GM10847 (cell line): ENCODE results near the gene TMEM179.

Experiments used
- POLR2A ChIP-seq: IDR thresholded peaks from 2 replicates; pipeline ENCODE4 v1.6.1; 2011; ENCODE audit not compliant: insufficient read length; ENCODE audit errors: extremely low read depth

The TMEM179 gene

GRCh38 chr14:104583424-104584306 is 20.9 kb downstream of the TMEM179 start:
- no peak for TF ChIP-seq POLR2A

- no peak for TF ChIP-seq POLR2A
These were observed 21.9 kb downstream of the TMEM179 start for GRCh38 chr14:104582662-104583061.

GRCh38 chr14:104582005-104582404 is 22.6 kb downstream of the TMEM179 start:
- no peak for TF ChIP-seq POLR2A

GRCh38 chr14:104581521-104581920 is 23.1 kb downstream of the TMEM179 start:
- TF ChIP-seq POLR2A: no peak

- TF ChIP-seq POLR2A: no peak
These were observed 23.6 kb downstream of the TMEM179 start for GRCh38 chr14:104580961-104581360.

- no peak for TF ChIP-seq POLR2A
These were observed 25.1 kb downstream of the TMEM179 start, which contains the start of gene C14orf180 for GRCh38 chr14:104579507-104579906. Gene C14orf180, plus strand, starts transcription at chr14:104579764. Its CDS starts 6,667 bp downstream, at chr14:104586431.

GRCh38 chr14:104578321-104578720 is 26.3 kb downstream of the TMEM179 start:
- no peak for TF ChIP-seq POLR2A

- no peak for TF ChIP-seq POLR2A
These were observed 26.7 kb downstream of the TMEM179 start for GRCh38 chr14:104577847-104578301.

- TF ChIP-seq POLR2A: no peak
These were observed 27.1 kb downstream of the TMEM179 start for GRCh38 chr14:104577426-104577825.

- no peak for TF ChIP-seq POLR2A
These were observed 27.6 kb downstream of the TMEM179 start for GRCh38 chr14:104576970-104577332.

- no peak for TF ChIP-seq POLR2A
These were observed 28.2 kb downstream of the TMEM179 start for GRCh38 chr14:104576232-104576969.

- no peak for TF ChIP-seq POLR2A
These were observed 29.5 kb downstream of the TMEM179 start for GRCh38 chr14:104574978-104575583.

- no peak for TF ChIP-seq POLR2A
These were observed 30.0 kb downstream of the TMEM179 start for GRCh38 chr14:104574536-104574935.

GRCh38 chr14:104573930-104574329 is 30.6 kb downstream of the TMEM179 start:
- no peak for TF ChIP-seq POLR2A

GRCh38 chr14:104572668-104573067 is 31.9 kb downstream of the TMEM179 start:
- TF ChIP-seq POLR2A: no peak
